Glomerular endothelial cell (primary cell): ENCODE measurements around the gene ATXN7L3. TPM values are rescaled to one million over a fixed set of nuclear protein-coding genes. Genes with fewer than 3 reads are reported as not detected.

Experiments
- DNase-seq: peaks from one replicate; pipeline ENCODE4 v3.0.0-alpha.2; 2011; ENCODE audit warnings: low read depth, low spot score; ENCODE audit errors: extremely low read depth
- total RNA-seq: library from RNA; depleted of rRNA; stranded (reverse); fragments of >200 nt; gene quantifications from 2 replicates; pipeline ENCODE4 v1.2.3, GENCODE V29; 2015

Gene ATXN7L3
- total RNA-seq, 1 donor from 2014 or later = 69.1 TPM

DNA sequence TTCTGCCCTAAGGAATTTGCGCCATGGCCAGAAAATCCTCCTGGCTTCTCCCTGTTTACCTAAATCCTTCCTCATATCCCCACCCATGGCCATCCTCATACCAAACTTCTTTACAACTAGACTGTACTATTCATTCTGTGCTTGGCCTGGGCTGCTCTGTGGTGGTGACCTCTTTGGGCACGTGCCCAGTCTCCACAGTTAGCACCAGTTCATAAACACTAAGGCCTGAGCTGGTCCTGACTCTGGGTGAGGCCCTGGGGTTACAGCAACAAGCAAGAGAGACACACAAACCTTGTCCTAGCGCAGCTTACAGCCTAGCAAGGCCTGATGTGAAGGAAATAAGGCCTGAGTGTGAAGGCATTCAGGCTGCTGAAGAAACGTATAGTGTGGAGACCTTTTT is 3.1 kb upstream of the ATXN7L3 start:
- DNase-seq = no peak

- DNase-seq = no peak
Measured at GRCh38 chr17:44200478-44201155, 933 bp upstream of the ATXN7L3 start.

DNA sequence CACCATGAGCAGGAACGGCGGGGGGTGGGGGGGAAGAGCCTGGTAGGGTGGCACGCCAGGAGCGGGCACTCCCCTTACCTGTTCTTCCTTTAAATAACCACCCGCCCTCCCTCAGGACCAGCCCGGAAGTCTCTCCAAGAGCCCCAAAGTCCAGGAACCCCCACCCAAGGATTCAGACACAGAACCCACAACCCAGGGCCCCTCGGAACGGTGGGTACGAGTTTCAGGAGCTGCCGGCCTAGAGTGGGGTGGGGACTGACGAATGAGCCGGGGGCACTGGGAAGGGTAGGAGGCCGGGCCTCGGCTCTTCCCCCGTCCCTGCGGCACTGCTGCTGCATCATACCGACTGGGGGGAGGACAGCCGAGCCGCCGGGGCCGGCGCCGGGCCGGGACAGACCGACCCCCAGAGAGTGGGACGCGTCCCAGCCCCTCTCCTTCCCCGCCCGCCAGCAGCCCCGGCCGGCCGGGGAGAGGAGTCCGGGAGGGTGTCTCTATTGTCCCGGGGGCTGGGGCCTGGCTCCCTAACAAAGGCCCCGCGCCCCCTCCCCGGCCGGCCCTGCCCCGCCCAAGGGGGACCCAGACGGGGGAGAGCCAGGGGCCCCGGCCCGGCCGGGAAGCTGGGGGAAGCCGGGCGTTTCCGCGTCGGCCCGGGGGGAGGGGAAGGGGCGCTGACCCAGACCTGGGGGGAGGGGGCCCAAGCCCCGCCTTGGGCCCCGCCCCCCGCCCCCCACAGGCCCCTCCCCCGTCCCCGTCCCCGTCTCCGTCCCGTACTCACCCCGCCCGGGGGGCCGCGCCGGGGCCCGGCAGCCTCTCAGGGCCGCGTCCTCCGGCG is 747 bp downstream of the ATXN7L3 start:
- no peak for DNase-seq

DNA sequence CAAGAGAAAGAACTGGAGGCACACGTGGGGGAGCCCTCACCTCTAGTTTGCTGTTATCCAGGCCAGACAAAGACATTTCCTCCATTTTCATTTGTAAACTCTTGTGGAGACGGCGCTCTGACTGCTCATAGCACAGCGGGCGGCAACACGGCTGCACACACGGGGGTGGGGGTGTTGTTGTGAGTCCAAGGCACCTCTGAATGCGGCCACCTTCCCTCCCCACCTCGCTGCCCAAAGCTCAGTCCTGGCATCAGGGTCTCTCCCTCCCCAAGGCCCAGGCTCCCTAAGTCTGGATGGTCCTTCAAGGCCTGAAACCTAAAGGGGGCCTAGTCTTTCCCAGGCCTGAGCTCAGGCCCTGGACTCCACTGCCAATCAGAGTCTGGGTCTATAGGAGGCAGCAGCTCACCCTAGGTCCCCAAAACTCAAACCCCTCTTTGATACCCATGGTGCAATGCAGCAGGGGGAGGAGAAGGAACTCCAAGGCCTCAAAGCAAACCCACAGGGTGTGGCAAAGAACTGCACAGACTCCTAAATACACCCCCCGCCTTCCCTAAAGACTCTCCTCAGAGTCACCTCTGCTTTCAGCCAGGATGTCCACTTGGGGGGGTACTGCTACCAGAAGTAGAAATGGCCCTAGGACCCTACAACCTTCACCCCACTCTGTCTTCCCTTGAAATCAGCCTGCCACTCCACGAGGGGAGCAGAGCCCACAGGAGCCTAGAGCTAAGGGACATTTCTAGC is 1.5 kb downstream of the ATXN7L3 start:
- no peak for DNase-seq

DNA sequence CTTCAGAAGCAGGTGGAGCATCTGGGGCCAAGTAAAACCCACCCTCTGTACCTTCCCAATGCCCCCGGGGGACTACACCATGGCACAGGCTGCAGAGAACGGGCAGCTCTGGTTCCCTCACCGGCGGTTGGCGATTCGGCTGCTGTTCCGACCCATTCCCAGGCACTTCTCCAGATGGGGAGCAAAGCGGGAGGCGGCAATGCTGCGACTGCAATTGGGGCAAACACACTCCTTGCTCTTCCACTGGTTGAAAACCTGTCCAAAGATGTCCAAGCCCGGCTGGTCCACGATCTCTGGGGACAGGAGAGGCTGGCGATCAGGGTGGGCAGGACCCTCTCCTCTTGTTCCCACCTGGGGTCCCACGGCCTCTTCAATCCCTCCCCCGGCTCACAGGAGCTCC is 2.6 kb downstream of the ATXN7L3 start:
- no peak for DNase-seq

DNA sequence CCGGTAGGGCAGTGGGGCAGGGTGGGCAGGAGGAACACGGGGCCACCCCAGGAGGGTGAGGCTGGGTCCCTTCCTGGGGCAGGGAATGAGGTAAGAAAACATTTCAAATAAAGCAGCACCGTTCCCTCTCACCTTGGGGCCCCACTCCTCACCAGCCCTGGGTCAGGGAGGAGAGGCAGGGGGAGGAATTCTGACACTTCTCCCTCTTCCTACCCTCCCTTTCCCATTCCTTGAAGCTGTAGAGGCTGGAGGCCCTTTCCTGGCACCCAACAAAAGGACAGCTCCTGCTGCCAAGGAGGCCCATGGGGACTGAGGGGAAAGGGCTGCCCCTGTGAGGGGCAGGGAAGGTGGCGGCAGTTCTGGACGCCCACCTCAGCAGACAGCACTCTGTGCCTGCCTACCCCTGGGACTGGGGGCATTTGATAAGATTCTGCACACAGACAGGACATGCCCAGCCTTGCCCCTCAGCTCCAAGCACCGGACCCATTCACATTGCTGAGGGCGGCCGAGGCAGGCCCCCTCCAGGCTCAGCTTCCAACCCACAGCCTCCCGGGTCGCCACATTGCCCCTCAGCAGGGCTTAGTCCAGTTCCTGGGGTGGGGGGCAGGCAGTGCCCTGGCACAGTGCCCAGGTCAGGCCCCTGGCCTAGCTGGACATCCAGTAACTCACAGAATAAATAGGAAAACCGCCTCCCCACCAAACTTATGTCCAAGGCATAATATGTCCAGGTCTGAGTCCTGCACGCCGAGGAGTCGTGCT is 6.2 kb downstream of the ATXN7L3 start:
- no peak for DNase-seq

DNA sequence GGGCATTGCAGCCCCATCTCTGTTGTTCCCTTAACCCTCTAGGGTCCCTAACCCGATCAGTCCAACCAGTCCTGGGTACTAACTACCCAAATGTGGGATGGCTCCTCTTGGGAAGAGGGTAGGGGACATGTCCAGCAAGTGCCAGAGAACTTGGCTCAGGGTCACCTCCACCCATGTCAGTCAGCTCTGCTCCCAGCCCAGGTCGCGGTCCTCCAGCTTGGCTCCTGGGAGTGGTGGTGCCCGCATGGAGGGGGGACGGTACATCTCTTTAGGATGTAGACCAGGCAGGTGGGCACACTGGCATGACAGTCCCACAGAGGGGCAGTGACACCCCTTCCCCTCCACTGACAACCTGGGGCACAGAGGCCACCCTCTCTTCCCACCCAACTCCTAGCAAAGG is 6.9 kb downstream of the ATXN7L3 start:
- no peak for DNase-seq

DNA sequence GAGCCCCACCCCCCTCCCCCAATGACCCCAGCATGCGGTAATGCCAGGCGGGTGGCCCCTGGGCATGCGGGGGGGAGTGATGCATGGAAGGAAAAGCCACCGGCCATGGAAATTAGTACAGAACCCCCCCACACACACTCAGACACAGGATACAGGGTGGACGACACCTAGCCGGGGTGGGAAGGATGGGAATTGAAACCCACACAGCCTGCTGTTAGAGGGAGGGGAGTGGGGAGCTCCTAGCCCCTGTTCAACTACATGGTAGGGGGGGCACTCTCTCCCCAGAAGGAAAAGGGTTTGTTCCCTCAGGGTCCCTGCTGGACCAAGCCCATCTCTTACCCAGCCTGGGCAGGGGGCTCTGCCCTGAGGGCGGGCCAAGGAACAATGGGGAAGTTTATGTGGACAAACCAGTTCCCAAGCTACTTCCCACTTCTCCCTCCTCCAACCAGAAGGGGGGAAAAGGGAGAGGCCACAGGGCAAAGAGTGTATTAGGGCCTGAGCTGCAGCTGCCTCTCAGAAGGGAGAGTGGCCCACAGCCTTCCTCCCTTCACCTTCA is 7.7 kb downstream of the ATXN7L3 start:
- no peak for DNase-seq

DNA sequence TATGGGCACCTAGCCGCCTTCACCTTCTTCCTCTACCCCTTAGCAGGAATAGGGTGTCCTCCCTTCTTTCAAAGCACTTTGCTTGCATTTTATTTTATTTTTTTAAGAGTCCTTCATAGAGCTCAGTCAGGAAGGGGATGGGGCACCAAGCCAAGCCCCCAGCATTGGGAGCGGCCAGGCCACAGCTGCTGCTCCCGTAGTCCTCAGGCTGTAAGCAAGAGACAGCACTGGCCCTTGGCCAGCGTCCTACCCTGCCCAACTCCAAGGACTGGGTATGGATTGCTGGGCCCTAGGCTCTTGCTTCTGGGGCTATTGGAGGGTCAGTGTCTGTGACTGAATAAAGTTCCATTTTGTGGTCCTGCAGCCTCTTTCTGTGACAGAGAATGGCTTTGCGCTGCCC is 8.3 kb downstream of the ATXN7L3 start:
- no peak for DNase-seq

GRCh38 chr17:44190481-44190880 is 9.2 kb downstream of the ATXN7L3 start:
- DNase-seq = no peak

- no peak for DNase-seq
Measured at GRCh38 chr17:44188576-44189403, 10.9 kb downstream of the ATXN7L3 start.

GRCh38 chr17:44187131-44187899 is 12.4 kb downstream of the ATXN7L3 start:
- DNase-seq = no peak

GRCh38 chr17:44186307-44187130 is 13.2 kb downstream of the ATXN7L3 start, which contains the start of gene TMUB2:
Gene TMUB2, plus strand, starts transcription at chr17:44186972. Its CDS starts 737 bp downstream, at chr17:44187709.
- DNase-seq = peak; percentile 96

DNA sequence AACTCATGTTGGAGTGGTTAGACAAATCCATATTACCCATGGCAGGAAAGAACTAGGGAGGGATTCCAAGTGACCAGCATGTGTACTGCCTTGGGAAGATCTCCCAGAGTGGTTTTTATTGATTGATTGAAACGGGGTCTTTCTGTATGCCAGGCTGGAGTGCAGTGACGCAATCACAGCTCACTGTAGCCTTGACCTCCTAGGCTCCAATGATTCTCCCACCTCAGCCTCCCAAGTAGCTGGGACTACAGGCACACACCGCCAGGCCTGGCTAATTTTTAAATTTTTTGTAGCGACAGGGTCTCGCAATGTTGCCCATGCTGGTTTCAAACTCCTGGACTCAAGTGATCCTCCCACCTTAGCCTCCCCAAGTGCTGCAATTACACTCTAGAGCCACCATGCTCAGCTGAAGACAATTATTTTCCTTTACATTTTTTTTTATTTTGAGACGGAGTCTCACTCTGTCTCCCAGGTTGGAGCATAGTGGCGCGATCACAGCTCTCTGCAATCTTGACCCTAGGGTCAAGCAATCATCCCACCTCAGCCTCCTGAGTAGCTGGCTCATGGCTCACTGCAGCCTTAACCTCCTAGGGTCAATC is 15.4 kb downstream of the ATXN7L3 start:
- DNase-seq = no peak

GRCh38 chr17:44183024-44183423 is 16.7 kb downstream of the ATXN7L3 start:
- no peak for DNase-seq

- no peak for DNase-seq
Measured at GRCh38 chr17:44178133-44178532, 21.6 kb downstream of the ATXN7L3 start.

DNA sequence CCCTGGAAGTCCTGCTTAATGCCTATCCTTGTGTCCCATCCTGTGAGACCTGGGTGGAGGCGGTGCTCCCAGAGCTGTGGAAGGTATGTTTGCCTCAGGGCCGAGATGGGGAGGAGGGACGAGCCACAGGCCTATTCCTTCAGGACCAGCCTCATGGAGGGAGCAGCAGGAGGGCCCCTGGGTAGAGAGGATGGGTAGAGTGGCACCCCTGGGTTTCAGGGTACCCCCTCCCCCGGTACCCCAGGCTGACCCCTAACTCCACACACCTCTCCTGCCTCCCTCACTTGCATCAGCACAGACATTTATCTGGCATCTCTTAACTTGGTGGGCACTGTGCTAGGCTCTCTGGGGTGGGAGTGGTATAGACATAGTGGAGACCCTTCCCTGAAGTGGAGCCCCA is 22.0 kb downstream of the ATXN7L3 start:
- no peak for DNase-seq
